PC-9 (cell line): Measurements from ENCODE around the gene C1QBP. TPM values are rescaled to one million over a fixed set of nuclear protein-coding genes. Genes with fewer than 3 reads are reported as not detected.

Experiments used
- BruUV-seq: library from RNA; stranded (reverse); fragments of 400-500 nt; replicated peaks from 2 replicates; lab custom pipeline; 2021; lab: Mats Ljungman, UMichigan
- CTCF ChIA-PET: fragments of 300-600 bp; sonication (Branson Sonifier 250); formaldehyde crosslinking; loops from one replicate; lab custom pipeline; 2022; ENCODE audit warnings: antibody characterized with exemption; lab: Charles Lee
- POLR2A ChIA-PET: fragments of 300-600 bp; sonication (Branson Sonifier 250); formaldehyde crosslinking; loops from one replicate; lab custom pipeline; 2022; ENCODE audit warnings: antibody characterized with exemption; ENCODE audit not compliant: unreplicated experiment; lab: Charles Lee
- DNase-seq, 2 experiments: peaks; one replicate each; pipeline versions ENCODE4 v3.0.0 to v3.0.0-alpha.2; 2015 to 2022; ENCODE audit warnings: mixed read lengths in 1 of 2
- H2AFZ ChIP-seq: fragments of 200-600 bp; sonication (generic); 2 replicates; pipeline ENCODE4 v1.8.1; 2017; ENCODE audit warnings: antibody characterized with exemption
- H3F3A ChIP-seq: fragments of 200-600 bp; sonication (generic); 2 replicates; pipeline ENCODE4 v1.8.1; 2017; ENCODE audit warnings: antibody characterized with exemption, mild to moderate bottlenecking, low read depth; ENCODE audit not compliant: insufficient read depth
- H3K27ac ChIP-seq: fragments of 200-600 bp; sonication (generic); 2 replicates; pipeline ENCODE4 v1.6.1; 2016; ENCODE audit warnings: mixed run types
- H3K27me3 ChIP-seq: fragments of 200-600 bp; sonication (generic); 2 replicates; pipeline ENCODE4 v1.6.1; 2016; ENCODE audit warnings: low read depth, mixed run types; ENCODE audit not compliant: insufficient read depth
- H3K36me3 ChIP-seq: fragments of 200-600 bp; sonication (generic); 2 replicates; pipeline ENCODE4 v1.6.1; 2016; ENCODE audit warnings: low read depth, mixed run types
- H3K4me1 ChIP-seq: fragments of 200-600 bp; sonication (generic); replicated peaks from 2 replicates; pipeline ENCODE4 v1.6.1; 2016; ENCODE audit warnings: mixed run types; ENCODE audit not compliant: insufficient read depth
- H3K4me2 ChIP-seq: fragments of 200-600 bp; sonication (generic); 2 replicates; pipeline ENCODE4 v1.6.1; 2017; ENCODE audit warnings: mixed run types
- H3K4me3 ChIP-seq: fragments of 200-600 bp; sonication (generic); 2 replicates; pipeline ENCODE4 v1.6.1; 2016; ENCODE audit warnings: mixed run types
- H3K79me2 ChIP-seq: fragments of 200-600 bp; sonication (generic); 2 replicates; pipeline ENCODE4 v1.6.1; 2017; ENCODE audit warnings: low read depth, mixed run types
- H3K9me2 ChIP-seq: fragments of 200-600 bp; sonication (generic); 2 replicates; pipeline ENCODE4 v1.8.1; 2017; ENCODE audit warnings: mild to moderate bottlenecking; ENCODE audit not compliant: insufficient read depth
- H3K9me3 ChIP-seq: fragments of 200-600 bp; sonication (generic); 2 replicates; pipeline ENCODE4 v1.8.1; 2016; ENCODE audit warnings: low read depth; ENCODE audit not compliant: insufficient read depth
- H4K20me1 ChIP-seq: fragments of 200-600 bp; sonication (generic); 2 replicates; pipeline ENCODE4 v1.8.1; 2017; ENCODE audit not compliant: insufficient read depth
- EZH2 ChIP-seq: fragments of 200-600 bp; sonication (generic); IDR thresholded peaks from 2 replicates; pipeline ENCODE4 v1.8.0; 2017; ENCODE audit warnings: antibody characterized with exemption, low read depth
- intact Hi-C: fragments of 100-400 bp; cut with micrococcal nuclease; formaldehyde crosslinking; loops from one replicate; pipeline ENCODE4 v1.10.0; 2022; ENCODE audit not compliant: unreplicated experiment
- total RNA-seq: library from RNA; stranded (reverse); gene quantifications from 2 replicates; pipeline ENCODE4 v1.2.3, GENCODE V29; 2021
- TF ChIP-seq, protein P1 (sequence below): fragments of 200-600 bp; sonication (generic); conservative IDR thresholded peaks from 2 replicates; pipeline ENCODE4 v1.6.1; 2017; ENCODE audit warnings: mixed run types, antibody characterized with exemption, mild to moderate bottlenecking, moderate library complexity

Gene C1QBP
- total RNA-seq, 1 experiment from 2014 or later, result 230 TPM

DNA sequence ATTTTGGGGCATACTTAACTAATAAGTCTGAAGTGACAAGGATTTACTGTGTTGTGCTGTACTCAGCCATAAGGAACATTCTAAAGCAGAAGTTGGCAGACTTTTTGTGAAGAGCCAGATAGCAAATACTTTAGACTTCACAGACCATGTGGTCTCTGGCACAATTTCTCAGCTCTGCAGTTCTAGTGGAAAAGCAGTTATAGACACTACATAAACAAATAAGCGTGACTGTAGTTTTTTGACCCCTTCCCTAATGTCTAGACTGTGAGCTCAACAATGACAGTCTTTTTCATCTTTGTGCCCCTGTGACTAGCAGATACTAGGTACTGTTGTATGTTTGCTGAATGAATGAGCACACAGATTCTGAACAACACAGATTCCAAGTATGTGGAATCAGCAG is 14.0 kb downstream of the C1QBP start:
- DNase-seq, result no peak
- TF ChIP-seq EZH2, result no peak
- TF ChIP-seq, protein P1, sequence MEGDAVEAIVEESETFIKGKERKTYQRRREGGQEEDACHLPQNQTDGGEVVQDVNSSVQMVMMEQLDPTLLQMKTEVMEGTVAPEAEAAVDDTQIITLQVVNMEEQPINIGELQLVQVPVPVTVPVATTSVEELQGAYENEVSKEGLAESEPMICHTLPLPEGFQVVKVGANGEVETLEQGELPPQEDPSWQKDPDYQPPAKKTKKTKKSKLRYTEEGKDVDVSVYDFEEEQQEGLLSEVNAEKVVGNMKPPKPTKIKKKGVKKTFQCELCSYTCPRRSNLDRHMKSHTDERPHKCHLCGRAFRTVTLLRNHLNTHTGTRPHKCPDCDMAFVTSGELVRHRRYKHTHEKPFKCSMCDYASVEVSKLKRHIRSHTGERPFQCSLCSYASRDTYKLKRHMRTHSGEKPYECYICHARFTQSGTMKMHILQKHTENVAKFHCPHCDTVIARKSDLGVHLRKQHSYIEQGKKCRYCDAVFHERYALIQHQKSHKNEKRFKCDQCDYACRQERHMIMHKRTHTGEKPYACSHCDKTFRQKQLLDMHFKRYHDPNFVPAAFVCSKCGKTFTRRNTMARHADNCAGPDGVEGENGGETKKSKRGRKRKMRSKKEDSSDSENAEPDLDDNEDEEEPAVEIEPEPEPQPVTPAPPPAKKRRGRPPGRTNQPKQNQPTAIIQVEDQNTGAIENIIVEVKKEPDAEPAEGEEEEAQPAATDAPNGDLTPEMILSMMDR, result no peak
- peaks cover 24% of the 10 kb centered on the region for H3K79me2 ChIP-seq
- POLR2A ChIA-PET, result interaction anchor here (0.6 kb wide), 1 partner anchor 82 kb away, joined by 3 read pairs; no protein-coding TSS in a partner anchor
- H3K4me2 ChIP-seq, result no peak overlapping the region
- no peaks in the 10 kb centered on the region for H3K9me2 ChIP-seq
- peaks cover 24% of the 10 kb centered on the region for H3K4me1 ChIP-seq
- no peaks in the 10 kb centered on the region for H4K20me1 ChIP-seq
- peaks cover 33% of the 10 kb centered on the region; the same call in 1 of the 2 replicates for H3F3A ChIP-seq
- no peaks in the 10 kb centered on the region for H3K27me3 ChIP-seq
- H3K4me3 ChIP-seq, result no peak overlapping the region
- CTCF ChIA-PET, result no interaction called here
- no TSS peak for BruUV-seq
- H2AFZ ChIP-seq, result no peak overlapping the region
- peaks cover 67% of the 10 kb centered on the region for H3K36me3 ChIP-seq
- no peak overlapping the region for H3K27ac ChIP-seq
- H3K9me3 ChIP-seq, result no peaks in the 10 kb centered on the region
- intact Hi-C loops, result loop anchor here (5.0 kb wide), 1 partner anchor 42 kb away; the partner anchor contains the start of gene DHX33

DNA sequence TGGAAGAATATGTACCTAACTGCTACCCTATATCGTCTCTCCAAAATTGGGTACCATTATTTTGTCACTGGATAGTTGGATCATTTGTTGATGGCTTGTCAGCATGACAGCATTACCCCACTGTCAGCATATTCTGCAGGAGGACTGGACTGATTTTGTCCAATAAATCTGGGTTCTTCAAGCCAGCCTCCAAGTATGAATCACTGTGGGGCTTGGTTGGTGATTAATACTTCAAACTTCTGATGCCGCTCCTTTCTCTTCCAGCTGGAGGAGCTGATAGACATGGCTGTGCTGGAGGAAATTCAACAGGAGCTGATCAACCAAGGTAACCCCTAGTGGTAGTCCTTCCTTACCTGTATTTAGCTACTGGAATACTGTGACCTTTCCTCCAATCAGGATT is 16.4 kb downstream of the C1QBP start:
- Histone ChIP-seq H3F3A (peaks cover 38% of the 10 kb centered on the region), H3K9me3 (no peaks in the 10 kb centered on the region), H3K79me2 (peaks cover 43% of the 10 kb centered on the region), H3K4me1 (peaks cover 31% of the 10 kb centered on the region), H2AFZ (no peak overlapping the region), H4K20me1 (no peaks in the 10 kb centered on the region), H3K27me3 (no peaks in the 10 kb centered on the region), H3K36me3 (peaks cover 55% of the 10 kb centered on the region), H3K27ac (no peak overlapping the region), H3K4me3 (no peak overlapping the region), H3K9me2 (no peaks in the 10 kb centered on the region), H3K4me2 (peak overlapping the region; percentile 31; the same call in 1 of the 2 replicates)
- ChIA-PET CTCF (interaction anchor here (0.8 kb wide), 1 partner anchor 17 kb away, joined by 5 read pairs; the partner anchor contains the start of gene C1QBP), POLR2A (interaction anchor here (0.6 to 0.7 kb wide), 2 partner anchors 230 to 1217 kb away, joined by 5 to 7 read pairs; no protein-coding TSS in a partner anchor)
- DNase-seq, result peak in 1 of 2 experiments; percentile 81
- no peak for TF ChIP-seq EZH2
- TF ChIP-seq, protein P1, result no peak
- intact Hi-C loops, result loop anchor here (5.0 kb wide), 1 partner anchor 45 kb away; the partner anchor contains the start of gene DHX33
- no TSS peak for BruUV-seq

DNA sequence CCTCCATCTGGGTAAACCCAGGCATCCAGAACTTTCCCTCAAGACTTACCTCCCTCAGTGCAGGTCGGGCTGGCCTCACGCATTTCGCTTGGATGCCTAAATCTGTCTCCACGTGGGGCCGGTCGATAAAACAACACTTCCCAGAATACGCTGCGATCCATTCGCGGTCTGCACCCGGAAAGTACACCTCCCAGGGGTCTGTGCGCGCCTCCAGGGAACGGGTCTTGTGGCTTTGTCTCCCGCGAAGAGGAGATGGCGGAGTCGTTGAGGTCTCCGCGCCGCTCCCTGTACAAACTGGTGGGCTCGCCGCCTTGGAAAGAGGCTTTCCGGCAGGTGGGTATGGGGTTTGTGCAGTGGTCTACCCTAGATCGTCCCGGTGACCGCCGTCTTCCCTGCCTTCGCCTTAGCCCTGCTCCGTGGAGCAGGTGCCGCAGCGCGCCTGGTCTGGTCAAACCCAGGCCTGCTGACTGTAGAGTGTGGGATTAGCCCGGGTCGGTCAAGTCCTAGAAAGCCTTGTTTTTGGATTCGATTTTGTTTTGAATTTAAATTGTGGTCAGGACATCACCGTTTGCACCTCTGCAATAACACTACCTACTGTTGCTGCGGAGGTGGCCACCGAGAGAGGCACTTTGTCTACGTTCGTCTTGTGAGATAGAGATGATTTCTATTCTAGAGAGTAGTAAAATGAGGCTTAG is 18.8 kb downstream of the C1QBP start, which contains the start of gene RPAIN:
RPAIN (plus strand) TSS at position 224 of the 695 bp plus-strand sequence; CDS start at position 253, 29 bp downstream.
- peak within 1 kb of the TSS; percentile 100 for H3K4me2 ChIP-seq
- intact Hi-C loops, result loop anchor here (2.0 to 10.0 kb wide), 3 partner anchors 17 to 175 kb away; partner anchors contain the start of gene DHX33
- peak within 1 kb of the TSS; percentile 99 for H3K27ac ChIP-seq
- TF ChIP-seq, protein P1, result no peak
- no peak for TF ChIP-seq EZH2
- DNase-seq, result no peak
- H3K4me1 ChIP-seq, result peaks cover 47% of the 10 kb centered on the region
- H3K4me3 ChIP-seq, result peak within 1 kb of the TSS; percentile 98
- H3K9me3 ChIP-seq, result no peaks in the 10 kb centered on the region
- ChIA-PET CTCF (interaction anchor here (0.9 to 1.1 kb wide), 2 partner anchors 19 to 470 kb away, joined by 3 to 9 read pairs; partner anchors contain the start of gene C1QBP), POLR2A (no interaction called here)
- peaks cover 52% of the 10 kb centered on the region for H3F3A ChIP-seq
- H3K9me2 ChIP-seq, result no peaks in the 10 kb centered on the region
- peaks cover 57% of the 10 kb centered on the region for H3K36me3 ChIP-seq
- no peaks in the 10 kb centered on the region for H4K20me1 ChIP-seq
- peaks cover 64% of the 10 kb centered on the region for H3K79me2 ChIP-seq
- no peaks in the 10 kb centered on the region for H3K27me3 ChIP-seq
- BruUV-seq, result TSS peak; percentile 41
- H2AFZ ChIP-seq, result peak within 1 kb of the TSS; percentile 87
